Right lobe of liver (tissue), 4 donors: Measurements from ENCODE around the gene TANK.

ENCODE experiments used
- CTCF ChIP-seq, 4 donors: fragments of 200-600 bp in 3 of 4; fragments of 450-650 bp in 1 of 4; IDR thresholded peaks; one replicate each; pipeline versions ENCODE4 v1.5.1 to v1.8.0; 2016 to 2022; ENCODE audit warnings: antibody characterized with exemption in 4 of 4, mild to moderate bottlenecking in 2 of 4
- POLR2A ChIP-seq: fragments of 450-650 bp; IDR thresholded peaks from one replicate; pipeline ENCODE4 v1.6.1; 2017; ENCODE audit warnings: antibody characterized with exemption, mild to moderate bottlenecking
- donor health status: DM: no; HTN: no; CAD: no.
- donor health status: DM: no; HTN: no; CAD: no.
- donor health status: DM: no; HTN: yes; CAD: no.

GRCh38 chr2:161131074-161131680, 29.1 kb upstream of the TANK start:
- TF ChIP-seq CTCF (IDR thresholded peaks at IDR 0.05), result no peak
- no peak for TF ChIP-seq POLR2A
